Tibial nerve (tissue), 4 donors: ENCODE measurements around the gene ATF4.

Experiments used
- CTCF ChIP-seq, 5 experiments: fragments of 200-600 bp in 3 of 5; fragments of 450-650 bp in 2 of 5; sonication (generic) in 3 of 5; IDR thresholded peaks; one replicate each; pipeline ENCODE4 v1.5.1; 2016 to 2019; ENCODE audit warnings: antibody characterized with exemption in 5 of 5, mild to moderate bottlenecking in 3 of 5, moderate library complexity in 2 of 5
- EP300 ChIP-seq, 2 donors: sonication (generic); formaldehyde crosslinking; IDR thresholded peaks; one replicate each; pipeline ENCODE4 v1.6.1; 2017; ENCODE audit warnings: antibody characterized with exemption in 2 of 2, mild to moderate bottlenecking in 1 of 2

- TF ChIP-seq EP300 (IDR thresholded peaks at IDR 0.05) (no peak), CTCF (IDR thresholded peaks at IDR 0.05) (no peak)
Measured at GRCh38 chr22:39473851-39474250, 46.5 kb upstream of the ATF4 start.
